Neuron (in vitro differentiated cells): ENCODE data around the gene MYOD1.

ENCODE experiments used
- H2AFZ ChIP-seq: one replicate; pipeline ENCODE4 v1.6.1; 2013; ENCODE audit warnings: low read depth, mild to moderate bottlenecking, inconsistent platforms, low read length, moderate library complexity
- H3K27me3 ChIP-seq: one replicate; pipeline ENCODE4 v1.6.1; 2013; ENCODE audit warnings: low read length; ENCODE audit not compliant: insufficient read depth
- H3K36me3 ChIP-seq: one replicate; pipeline ENCODE4 v1.6.1; 2013; ENCODE audit warnings: low read length; ENCODE audit not compliant: insufficient read depth
- H3K4me1 ChIP-seq: one replicate; pipeline ENCODE4 v1.6.1; 2013; ENCODE audit warnings: low read length; ENCODE audit not compliant: insufficient read depth
- H3K4me3 ChIP-seq: 2 replicates; pipeline ENCODE4 v1.5.1; 2013; ENCODE audit warnings: mild to moderate bottlenecking, low read length, moderate library complexity
- H3K9me3 ChIP-seq: one replicate; pipeline ENCODE4 v1.6.1; 2013; ENCODE audit warnings: low read length

MYOD1 gene

DNA sequence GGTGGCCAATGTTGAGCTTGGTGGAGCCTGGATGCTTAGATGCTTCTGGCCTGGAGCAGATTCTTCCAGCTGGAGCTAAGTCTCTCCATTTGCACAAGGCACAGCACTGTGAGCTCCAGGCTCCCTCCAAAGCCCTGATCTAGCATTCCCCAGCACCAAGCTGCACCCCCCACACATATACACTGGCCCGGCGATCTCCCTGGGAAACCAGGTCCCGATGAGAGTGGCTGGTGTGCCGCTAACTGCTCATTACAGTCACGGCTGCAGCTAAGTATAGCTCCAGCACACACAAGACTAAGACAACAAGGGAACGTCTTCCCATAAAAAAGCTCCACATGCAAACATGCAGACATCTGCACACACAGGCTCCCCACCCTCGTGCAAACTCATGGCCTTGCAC, 32.8 kb downstream of the MYOD1 start:
- Histone ChIP-seq H3K27me3 (no peaks in the 10 kb centered on the region), H3K9me3 (no peaks in the 10 kb centered on the region), H2AFZ (no peak overlapping the region), H3K36me3 (no peaks in the 10 kb centered on the region), H3K4me1 (no peaks in the 10 kb centered on the region), H3K4me3 (no peak overlapping the region)

DNA sequence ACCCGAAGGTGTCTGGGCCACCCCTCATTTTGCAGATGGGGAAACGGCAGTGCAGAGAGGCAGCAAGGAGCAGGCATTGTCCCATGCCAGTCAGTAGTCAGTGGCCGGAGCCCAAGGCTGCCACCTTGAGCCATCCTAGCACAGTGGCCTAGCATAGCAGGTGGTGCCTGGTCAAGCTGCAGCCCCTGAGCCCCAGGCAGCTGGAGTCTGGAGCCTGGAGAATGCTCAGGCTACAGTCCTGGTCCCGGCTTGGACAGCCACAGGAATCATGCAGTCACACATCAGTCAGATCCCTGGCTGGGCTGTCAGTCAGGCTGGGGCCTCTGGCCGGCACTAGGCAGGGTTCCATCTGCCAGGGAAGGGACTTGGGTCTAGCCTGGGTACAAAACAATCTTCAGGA, 33.8 kb downstream of the MYOD1 start:
- Histone ChIP-seq H3K4me3 (no peak overlapping the region), H3K9me3 (no peaks in the 10 kb centered on the region), H2AFZ (no peak overlapping the region), H3K36me3 (no peaks in the 10 kb centered on the region), H3K27me3 (no peaks in the 10 kb centered on the region), H3K4me1 (no peaks in the 10 kb centered on the region)

DNA sequence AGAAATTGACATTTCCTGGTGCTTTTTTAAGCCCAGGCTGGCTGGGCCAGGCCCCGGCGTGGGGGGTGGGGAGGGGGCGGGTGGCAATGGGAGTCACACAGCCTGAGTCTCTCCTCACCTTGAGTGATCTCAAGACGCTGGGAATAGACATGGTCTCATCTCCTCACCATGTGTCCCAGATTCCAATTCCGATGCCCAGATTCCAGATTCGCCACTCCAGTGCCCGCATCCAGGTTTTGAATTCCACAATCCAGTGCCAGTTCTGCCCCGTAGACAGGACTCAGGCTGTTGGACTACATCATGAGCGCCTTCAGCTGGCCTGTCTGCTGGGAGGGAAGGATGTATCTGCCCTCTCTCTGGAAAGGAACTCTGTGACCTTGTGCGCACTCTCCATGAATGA, 34.3 kb downstream of the MYOD1 start:
- no peaks in the 10 kb centered on the region for H3K4me1 ChIP-seq
- H3K9me3 ChIP-seq = no peaks in the 10 kb centered on the region
- H3K36me3 ChIP-seq = no peaks in the 10 kb centered on the region
- H2AFZ ChIP-seq = no peak overlapping the region
- no peak overlapping the region for H3K4me3 ChIP-seq
- no peaks in the 10 kb centered on the region for H3K27me3 ChIP-seq

DNA sequence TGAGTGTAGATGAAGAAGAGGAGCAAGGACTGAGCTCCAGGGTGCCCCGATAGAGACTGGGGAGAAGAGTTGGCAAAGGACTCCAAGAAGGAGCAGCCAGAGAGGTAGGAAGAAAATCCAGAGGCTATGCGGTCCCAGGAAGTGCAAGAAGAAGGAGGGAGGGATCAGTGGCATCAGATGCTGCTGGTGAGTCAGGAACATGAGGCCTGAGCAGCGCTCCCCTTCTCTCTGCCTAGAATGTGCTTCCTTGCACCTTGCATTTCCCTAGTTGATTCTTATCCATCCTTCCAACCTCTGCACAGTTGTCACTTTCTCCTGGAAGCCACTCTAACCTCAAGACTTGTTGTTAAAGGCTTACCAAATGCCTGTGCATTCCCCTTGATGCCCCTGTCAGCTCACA, 36.5 kb downstream of the MYOD1 start:
- Histone ChIP-seq H3K9me3 (peaks cover 4% of the 10 kb centered on the region), H3K4me3 (no peak overlapping the region), H3K4me1 (no peaks in the 10 kb centered on the region), H3K36me3 (no peaks in the 10 kb centered on the region), H3K27me3 (no peaks in the 10 kb centered on the region), H2AFZ (no peak overlapping the region)

DNA sequence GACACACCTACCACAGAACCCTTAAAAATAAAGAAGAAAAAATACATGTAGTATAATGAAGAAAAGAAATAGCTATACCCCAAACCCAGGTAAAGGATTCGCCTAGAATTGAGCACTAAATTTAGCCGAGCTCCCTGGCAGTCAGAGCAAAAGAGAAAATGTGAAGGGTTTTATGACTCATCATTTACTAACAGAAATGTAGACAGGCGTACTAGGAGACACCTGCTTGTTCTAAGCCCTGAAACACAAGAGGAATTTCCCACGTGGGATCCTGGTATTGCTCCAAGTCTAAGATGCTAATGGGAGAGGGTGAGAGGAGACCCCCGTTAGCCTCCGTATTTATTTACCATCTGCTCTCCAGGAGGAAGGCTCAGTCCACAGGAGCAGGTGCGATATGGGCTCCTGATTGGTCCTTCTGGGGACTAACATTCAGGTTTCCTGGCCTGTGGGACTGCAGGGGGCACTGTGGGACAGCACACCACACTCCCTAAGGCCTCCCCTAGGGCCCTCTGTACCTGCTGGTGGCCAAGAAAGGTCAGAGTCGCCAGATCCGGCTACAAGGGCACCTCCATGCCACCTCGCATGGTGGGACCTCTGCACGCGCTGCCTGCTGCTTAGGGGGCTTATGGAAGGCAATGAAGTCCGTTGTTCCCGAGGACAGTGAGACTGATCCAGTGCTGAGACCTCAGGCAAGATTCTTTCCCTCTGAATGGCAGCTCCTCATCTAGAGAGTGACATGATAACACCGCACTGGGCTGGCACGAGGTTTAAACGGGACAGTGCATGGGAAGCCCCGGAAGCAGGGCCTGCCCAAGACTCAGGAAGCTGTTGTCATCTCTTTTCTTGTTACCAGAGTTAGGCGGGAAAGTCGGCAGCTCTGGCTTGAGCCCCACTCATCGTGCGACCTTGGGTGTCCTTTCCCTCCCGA, 41.0 kb downstream of the MYOD1 start:
- H3K36me3 ChIP-seq = no peaks in the 10 kb centered on the region

DNA sequence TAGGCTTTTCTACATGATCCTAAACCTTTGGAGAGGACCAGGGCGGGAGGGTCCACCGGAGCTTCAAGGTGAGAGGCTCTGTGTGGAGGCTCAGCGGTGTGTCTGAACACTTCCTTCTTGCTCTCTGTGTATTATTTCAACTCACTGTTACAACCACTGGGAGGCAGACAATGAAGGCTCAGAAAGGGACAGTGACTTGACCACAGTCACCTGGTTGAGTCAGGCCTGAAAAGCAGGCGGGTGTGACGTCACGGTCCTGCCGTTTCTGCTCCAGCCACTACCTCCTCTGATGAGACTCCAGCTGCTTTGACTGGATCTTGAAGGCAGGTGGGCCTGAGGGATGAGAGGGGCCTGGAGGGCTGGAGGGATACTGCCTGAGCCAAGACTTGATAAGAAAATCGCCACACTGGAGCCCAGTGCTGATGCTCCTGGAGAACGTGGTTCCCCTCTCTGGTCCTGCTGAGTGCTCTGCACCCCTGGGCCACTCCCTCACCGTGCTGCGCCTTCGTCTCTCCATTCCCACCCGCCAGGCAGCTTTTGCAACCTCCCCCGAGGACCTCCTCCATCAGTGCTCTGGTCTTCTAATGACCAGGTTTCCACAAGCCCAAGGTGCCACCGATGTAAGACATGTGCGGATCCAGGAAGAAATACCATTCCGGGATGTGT, 43.1 kb downstream of the MYOD1 start:
- H3K4me3 ChIP-seq = no peak overlapping the region
- no peaks in the 10 kb centered on the region for H3K27me3 ChIP-seq
- no peak overlapping the region for H2AFZ ChIP-seq
- peaks cover 28% of the 10 kb centered on the region for H3K4me1 ChIP-seq
- peaks cover 4% of the 10 kb centered on the region for H3K9me3 ChIP-seq
- H3K36me3 ChIP-seq = no peaks in the 10 kb centered on the region

More for the DNA sequence above, 41.0 kb downstream of the MYOD1 start:
- Histone ChIP-seq H2AFZ (no peak overlapping the region), H3K9me3 (peaks cover 4% of the 10 kb centered on the region), H3K4me3 (no peak overlapping the region), H3K27me3 (no peaks in the 10 kb centered on the region), H3K4me1 (peaks cover 16% of the 10 kb centered on the region)

DNA sequence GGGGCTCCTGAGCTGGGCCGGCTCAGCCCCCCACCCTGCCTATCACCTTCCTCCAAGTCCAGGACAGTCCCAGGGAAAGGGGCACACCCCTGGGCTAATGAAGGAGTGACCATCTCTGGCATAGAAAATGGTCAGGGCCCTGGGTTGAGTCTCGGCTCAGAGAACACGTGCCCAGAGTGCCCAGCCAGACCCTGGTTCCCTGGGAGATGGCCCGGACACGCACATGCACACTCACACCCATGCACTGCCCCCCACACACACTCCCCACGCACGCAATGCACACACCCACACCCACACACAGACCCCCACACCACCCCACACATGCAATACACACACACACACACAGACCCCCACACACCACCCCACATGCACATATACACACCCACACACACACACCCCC, 43.9 kb downstream of the MYOD1 start:
- no peak overlapping the region for H2AFZ ChIP-seq

DNA sequence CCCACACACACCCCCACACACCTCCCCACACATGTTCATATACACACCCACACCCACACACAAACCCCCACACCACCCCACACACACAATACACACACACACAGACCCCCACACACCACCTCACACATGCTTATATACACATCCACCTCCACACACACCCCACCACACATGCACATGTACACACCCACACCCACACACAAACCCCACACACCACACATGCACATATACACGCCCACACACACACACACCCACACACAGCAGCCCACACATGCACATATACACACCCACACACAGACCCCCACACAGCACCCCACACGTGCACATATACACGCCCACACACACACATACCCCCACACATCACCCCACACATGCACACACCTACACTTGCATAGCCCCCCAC, 44.3 kb downstream of the MYOD1 start:
- Histone ChIP-seq H3K9me3 (peaks cover 3% of the 10 kb centered on the region), H3K27me3 (no peaks in the 10 kb centered on the region)

More for the DNA sequence above, 43.9 kb downstream of the MYOD1 start:
- H3K4me3 ChIP-seq = no peak overlapping the region
- H3K27me3 ChIP-seq = no peaks in the 10 kb centered on the region
- H3K9me3 ChIP-seq = peaks cover 4% of the 10 kb centered on the region
- H3K4me1 ChIP-seq = peaks cover 28% of the 10 kb centered on the region
- no peaks in the 10 kb centered on the region for H3K36me3 ChIP-seq

DNA sequence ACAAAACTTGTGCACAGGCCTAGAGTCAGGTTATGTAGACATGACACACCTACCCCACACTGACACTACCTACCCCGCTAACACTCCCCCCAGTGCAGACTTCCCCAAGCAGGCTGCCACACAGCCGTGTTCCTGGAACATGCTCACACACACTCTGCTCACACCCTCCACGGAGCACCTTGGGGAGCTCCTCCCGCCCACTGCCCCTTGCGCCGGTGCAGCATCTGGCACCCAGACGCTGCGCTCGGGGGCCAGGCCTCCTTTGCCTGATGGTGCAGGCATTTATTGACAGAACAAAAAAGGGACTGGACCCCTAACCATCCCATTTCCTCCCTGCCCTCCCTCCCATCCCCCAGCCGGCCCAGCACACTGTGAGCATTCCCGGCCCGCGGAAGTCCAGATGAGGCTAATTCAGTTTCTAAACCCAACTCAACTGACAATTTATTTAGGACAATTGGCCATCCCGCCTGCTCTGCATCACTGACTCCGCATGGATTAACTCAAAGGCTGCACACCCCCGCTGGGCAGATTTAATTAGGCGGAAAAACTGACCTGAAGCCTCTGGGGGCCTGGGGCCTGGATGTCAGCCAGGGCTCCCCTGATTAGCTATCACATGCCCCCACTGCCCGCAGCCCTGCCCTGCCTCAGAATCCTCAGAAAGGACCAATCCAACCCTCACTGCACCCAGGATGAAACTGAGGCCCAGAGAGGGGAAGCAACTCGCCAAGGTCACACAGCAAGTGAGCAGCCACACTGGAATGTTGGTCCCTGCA, 45.3 kb downstream of the MYOD1 start:
- Histone ChIP-seq H3K36me3 (no peaks in the 10 kb centered on the region), H3K4me3 (no peak overlapping the region), H2AFZ (no peak overlapping the region), H3K27me3 (no peaks in the 10 kb centered on the region), H3K9me3 (no peaks in the 10 kb centered on the region), H3K4me1 (peaks cover 28% of the 10 kb centered on the region)

More for the DNA sequence above, 44.3 kb downstream of the MYOD1 start:
- Histone ChIP-seq H3K36me3 (no peaks in the 10 kb centered on the region), H2AFZ (no peak overlapping the region), H3K4me3 (no peak overlapping the region), H3K4me1 (peaks cover 28% of the 10 kb centered on the region)

DNA sequence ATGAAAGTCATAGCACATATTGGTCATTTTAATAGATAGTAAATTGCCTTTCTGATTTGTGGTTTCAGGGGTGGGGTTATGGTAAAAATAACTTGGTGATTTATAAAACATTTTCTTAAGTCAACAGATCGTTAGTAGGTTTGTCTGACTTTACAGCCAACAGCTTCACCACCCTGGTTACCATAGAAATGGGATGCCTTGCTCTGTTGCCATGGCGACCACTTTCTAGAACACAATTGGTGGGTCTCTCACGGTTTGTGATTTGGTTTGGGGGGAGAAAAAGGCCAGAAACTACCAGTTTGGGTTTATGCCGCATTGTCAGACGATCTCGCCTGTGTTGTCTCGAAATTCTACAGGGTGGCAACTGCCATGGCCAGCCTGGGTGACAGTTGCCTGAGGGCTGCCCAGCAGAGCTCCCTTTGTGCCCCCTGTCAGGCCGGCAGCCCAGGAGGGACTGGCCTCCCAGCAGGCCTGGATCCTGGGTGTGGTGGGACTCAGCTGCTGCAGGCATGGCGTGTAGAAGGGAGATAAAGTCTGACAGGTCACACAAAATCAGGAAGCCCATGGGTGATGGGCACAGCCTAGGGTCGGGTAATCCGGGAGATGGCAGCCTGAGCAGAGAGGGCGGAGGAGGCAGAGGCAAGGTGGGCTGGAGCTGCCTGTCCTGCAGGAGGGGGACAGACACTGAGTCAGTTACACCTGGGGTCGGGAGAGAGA, 46.1 kb downstream of the MYOD1 start:
- Histone ChIP-seq H3K4me1 (peaks cover 28% of the 10 kb centered on the region), H2AFZ (no peak overlapping the region), H3K4me3 (no peak overlapping the region), H3K9me3 (no peaks in the 10 kb centered on the region), H3K27me3 (no peaks in the 10 kb centered on the region), H3K36me3 (no peaks in the 10 kb centered on the region)

DNA sequence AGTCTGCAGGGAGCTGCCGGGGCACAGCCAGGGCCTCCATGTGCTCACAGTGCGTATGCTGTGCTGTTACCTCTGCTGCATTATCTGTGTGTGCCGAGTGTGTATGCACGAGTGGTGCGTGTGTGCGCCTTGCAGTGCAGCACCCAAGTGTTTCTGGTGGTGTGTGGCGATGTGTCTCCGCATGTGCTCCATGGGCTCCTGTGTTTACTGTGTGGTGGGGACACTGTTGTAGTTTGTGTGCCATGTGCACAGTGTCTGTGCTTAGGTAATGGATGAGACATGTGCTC, 46.6 kb downstream of the MYOD1 start:
- Histone ChIP-seq H3K36me3 (no peaks in the 10 kb centered on the region), H2AFZ (no peak overlapping the region), H3K27me3 (no peaks in the 10 kb centered on the region), H3K4me3 (no peak overlapping the region), H3K9me3 (no peaks in the 10 kb centered on the region), H3K4me1 (peaks cover 28% of the 10 kb centered on the region)

DNA sequence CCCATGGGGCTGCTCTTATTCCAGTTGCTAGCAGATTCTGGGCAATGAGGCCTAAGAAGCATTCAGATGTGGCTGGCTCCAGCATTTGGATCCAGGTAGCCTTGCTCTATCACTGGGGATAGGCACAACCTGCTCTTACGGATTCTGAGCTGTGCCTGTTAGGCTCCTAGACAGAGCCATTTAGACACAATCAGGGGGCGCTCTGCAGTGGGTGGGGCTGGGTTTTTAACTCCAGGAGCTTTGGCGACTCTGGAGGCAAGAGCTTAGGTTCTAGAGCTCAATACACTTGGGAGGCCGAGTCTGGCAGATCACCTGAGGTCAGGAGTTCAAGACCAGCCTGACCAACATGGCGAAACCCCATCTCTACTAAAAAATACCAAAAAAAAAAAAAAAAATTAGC, 47.2 kb downstream of the MYOD1 start:
- no peaks in the 10 kb centered on the region for H3K27me3 ChIP-seq
- no peaks in the 10 kb centered on the region for H3K9me3 ChIP-seq
- no peak overlapping the region for H2AFZ ChIP-seq
- peaks cover 3% of the 10 kb centered on the region for H3K36me3 ChIP-seq
- H3K4me3 ChIP-seq = no peak overlapping the region
- H3K4me1 ChIP-seq = peaks cover 28% of the 10 kb centered on the region
